SK-N-SH treated with all-trans-retinoic acid at 6 μM for 48 hours (cell line): ENCODE results near the gene CLCNKA.

ENCODE experiments used
- TCF4 ChIP-seq: fragments of 250-450 bp; sonication (Bioruptor Pico); IDR thresholded peaks from 2 replicates; pipeline ENCODE4 v1.8.0; 2021; ENCODE audit warnings: mild to moderate bottlenecking, moderate library complexity, borderline replicate concordance
- ZNF565 ChIP-seq: fragments of 450-650 bp; formaldehyde crosslinking; conservative IDR thresholded peaks from 2 replicates; pipeline ENCODE4 v1.5.0; 2020; ENCODE audit warnings: low read depth, mild to moderate bottlenecking, moderate library complexity
- TF ChIP-seq, protein P1 (sequence below): fragments of 250-450 bp; sonication (Bioruptor Pico); IDR thresholded peaks from 2 replicates; pipeline ENCODE4 v1.8.0; 2021; ENCODE audit warnings: low read depth, mild to moderate bottlenecking, moderate library complexity, borderline replicate concordance

- TF ChIP-seq TCF4 = no peak
- TF ChIP-seq ZNF565 (CRISPR knock-in tag) = no peak
- TF ChIP-seq, protein P1, sequence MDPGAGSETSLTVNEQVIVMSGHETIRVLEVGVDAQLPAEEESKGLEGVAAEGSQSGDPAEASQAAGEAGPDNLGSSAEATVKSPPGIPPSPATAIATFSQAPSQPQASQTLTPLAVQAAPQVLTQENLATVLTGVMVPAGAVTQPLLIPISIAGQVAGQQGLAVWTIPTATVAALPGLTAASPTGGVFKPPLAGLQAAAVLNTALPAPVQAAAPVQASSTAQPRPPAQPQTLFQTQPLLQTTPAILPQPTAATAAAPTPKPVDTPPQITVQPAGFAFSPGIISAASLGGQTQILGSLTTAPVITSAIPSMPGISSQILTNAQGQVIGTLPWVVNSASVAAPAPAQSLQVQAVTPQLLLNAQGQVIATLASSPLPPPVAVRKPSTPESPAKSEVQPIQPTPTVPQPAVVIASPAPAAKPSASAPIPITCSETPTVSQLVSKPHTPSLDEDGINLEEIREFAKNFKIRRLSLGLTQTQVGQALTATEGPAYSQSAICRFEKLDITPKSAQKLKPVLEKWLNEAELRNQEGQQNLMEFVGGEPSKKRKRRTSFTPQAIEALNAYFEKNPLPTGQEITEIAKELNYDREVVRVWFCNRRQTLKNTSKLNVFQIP (CRISPR knock-in tag) = no peak
Observed at GRCh38 chr1:16047791-16048475, 26.1 kb downstream of the CLCNKA start.
